Fibroblast of pulmonary artery (primary cell): ENCODE measurements around the gene CCL7.

Experiments used
- DNase-seq: peaks from one replicate; pipeline ENCODE4 v3.0.0-alpha.2; 2010; ENCODE audit warnings: low read depth
- H3K4me3 ChIP-seq: replicated peaks from 2 replicates; pipeline ENCODE4 v1.5.1; 2011; ENCODE audit warnings: low read depth, mild to moderate bottlenecking, control low read depth, low read length, moderate library complexity
- CTCF ChIP-seq: IDR thresholded peaks from 2 replicates; pipeline ENCODE4 v1.5.1; 2011; ENCODE audit warnings: mild to moderate bottlenecking, control low read depth, low read length, inconsistent platforms; ENCODE audit errors: missing control alignments

CCL7 gene

GRCh38 chr17:34306466-34306865 is 36.4 kb downstream of the CCL7 start:
- no peak overlapping the region for H3K4me3 ChIP-seq
- peak; percentile 91 for DNase-seq
- TF ChIP-seq CTCF, result peak; percentile 78

GRCh38 chr17:34307110-34307509 is 37.1 kb downstream of the CCL7 start:
- no peak for TF ChIP-seq CTCF
- DNase-seq, result peak; percentile 88

GRCh38 chr17:34308371-34308770 is 38.4 kb downstream of the CCL7 start:
- TF ChIP-seq CTCF, result no peak
- no peak overlapping the region for H3K4me3 ChIP-seq
- DNase-seq, result peak; percentile 59

More at GRCh38 chr17:34307110-34307509, 37.1 kb downstream of the CCL7 start:
- H3K4me3 ChIP-seq, result peak overlapping the region; percentile 22

GRCh38 chr17:34311291-34311690 is 41.3 kb downstream of the CCL7 start:
- TF ChIP-seq CTCF, result no peak
- DNase-seq, result no peak
- no peak overlapping the region for H3K4me3 ChIP-seq

- peak; percentile 91 for DNase-seq
- H3K4me3 ChIP-seq, result no peak overlapping the region
- no peak for TF ChIP-seq CTCF
These were observed 42.1 kb downstream of the CCL7 start for GRCh38 chr17:34312080-34312479.

- no peak overlapping the region for H3K4me3 ChIP-seq
- DNase-seq, result peak; percentile 75
- TF ChIP-seq CTCF, result no peak
These were observed 43.1 kb downstream of the CCL7 start for GRCh38 chr17:34313164-34313563.

- no peak overlapping the region for H3K4me3 ChIP-seq
- peak; percentile 95 for DNase-seq
- no peak for TF ChIP-seq CTCF
These were observed 44.3 kb downstream of the CCL7 start for GRCh38 chr17:34314279-34314678.
